B cell (primary cell): Measurements from ENCODE around the gene FUT7. TPM values are rescaled to one million over a fixed set of nuclear protein-coding genes. Genes with fewer than 3 reads are reported as not detected.

ENCODE experiments used
- ATAC-seq: fragments of 200-7000 bp; cut with Tn5 transposase; one replicate; pipeline ENCODE4 v1.10.0; 2021; ENCODE audit warnings: low read depth, mild to moderate bottlenecking, moderate number of reproducible peaks, moderate library complexity
- CTCF ChIA-PET: fragments of 350-600 bp; sonication (Branson Sonifier 250); formaldehyde crosslinking; loops from one replicate; lab custom pipeline; 2021; ENCODE audit warnings: antibody characterized with exemption, inconsistent platforms; lab: Charles Lee
- POLR2A ChIA-PET: fragments of 350-600 bp; sonication (Branson Sonifier 250); formaldehyde crosslinking; loops from one replicate; lab custom pipeline; 2021; ENCODE audit warnings: antibody characterized with exemption; lab: Charles Lee
- DNase-seq: peaks from one replicate; pipeline ENCODE4 v3.0.0; 2013
- H2AFZ ChIP-seq: 2 replicates; pipeline ENCODE4 v1.6.1; 2012; ENCODE audit warnings: mild to moderate bottlenecking, low read depth, low read length; ENCODE audit not compliant: insufficient read depth, poor library complexity, severe bottlenecking
- H3K27ac ChIP-seq, 2 donors: 1 replicate in 1 of 2; 2 replicates in 1 of 2; pipeline ENCODE4 v1.5.1; 2012 to 2013; ENCODE audit warnings: low read length in 2 of 2, mild to moderate bottlenecking in 2 of 2, moderate library complexity in 1 of 2
- H3K27me3 ChIP-seq, 4 experiments: fragments of 200-600 bp in 1 of 4; sonication (generic) in 1 of 4; replicated peaks in 1 of 4; 1 replicate in 2 of 4; 2 replicates in 2 of 4; pipeline versions ENCODE4 v1.6.1 to v1.7.0; 2013 to 2016; ENCODE audit warnings: low read length in 3 of 4, mild to moderate bottlenecking in 2 of 4, mixed read lengths in 1 of 4, moderate library complexity in 1 of 4; ENCODE audit not compliant: insufficient read depth in 4 of 4, control insufficient read depth in 3 of 4; ENCODE audit errors: control extremely low read depth in 1 of 4
- H3K36me3 ChIP-seq, 2 experiments: replicated peaks in 1 of 2; 1 replicate in 1 of 2; 2 replicates in 1 of 2; pipeline versions ENCODE4 v1.6.1 to v1.7.1; 2013; ENCODE audit warnings: low read length in 1 of 2; ENCODE audit not compliant: insufficient read depth in 2 of 2, control insufficient read depth in 1 of 2; ENCODE audit errors: control extremely low read depth in 1 of 2, extremely low read depth in 1 of 2
- H3K4me1 ChIP-seq, 2 donors: fragments of 200-600 bp in 1 of 2; sonication (generic) in 1 of 2; 1 replicate in 1 of 2; 2 replicates in 1 of 2; pipeline versions ENCODE4 v1.5.1 to v1.6.1; 2013 to 2017; ENCODE audit warnings: low read length in 2 of 2; ENCODE audit not compliant: control insufficient read depth in 2 of 2, insufficient read depth in 2 of 2
- H3K4me2 ChIP-seq: replicated peaks from 2 replicates; pipeline ENCODE3; 2012; ENCODE audit warnings: mild to moderate bottlenecking, low read depth, low read length; ENCODE audit not compliant: poor library complexity, severe bottlenecking
- H3K4me3 ChIP-seq, 5 experiments: fragments of 200-600 bp in 1 of 5; sonication (generic) in 1 of 5; 1 replicate in 3 of 5; 2 replicates in 2 of 5; pipeline versions ENCODE4 v1.5.1 to v1.7.0; 2011 to 2016; ENCODE audit warnings: low read length in 4 of 5, mild to moderate bottlenecking in 4 of 5, low read depth in 2 of 5, control low read depth in 1 of 5, moderate library complexity in 1 of 5; ENCODE audit not compliant: insufficient read depth in 1 of 5; ENCODE audit errors: control extremely low read depth in 1 of 5, extremely low read depth in 1 of 5
- H3K79me2 ChIP-seq: fragments of 200-600 bp; sonication (generic); one replicate; pipeline ENCODE4 v1.6.0; 2016; ENCODE audit warnings: low read length; ENCODE audit not compliant: control insufficient read depth, insufficient read depth
- H3K9ac ChIP-seq: fragments of 200-600 bp; sonication (generic); 2 replicates; pipeline ENCODE4 v1.6.1; 2017; ENCODE audit warnings: mild to moderate bottlenecking, low read length, moderate library complexity
- H3K9me3 ChIP-seq, 3 donors: one replicate each; pipeline versions ENCODE4 v1.6.1 to v1.7.1; 2013; ENCODE audit warnings: low read length in 2 of 3; ENCODE audit not compliant: control insufficient read depth in 2 of 3, insufficient read depth in 1 of 3; ENCODE audit errors: control extremely low read depth in 1 of 3
- H4K20me1 ChIP-seq: 2 replicates; pipeline ENCODE4 v1.6.0; 2012; ENCODE audit warnings: mild to moderate bottlenecking, low read length; ENCODE audit not compliant: insufficient read depth, control insufficient read depth, poor library complexity, severe bottlenecking
- H3K27ac Mint-ChIP-seq: one replicate; pipeline ENCODE4 v1.8.0; 2021; ENCODE audit warnings: mixed read lengths
- H3K27me3 Mint-ChIP-seq: one replicate; pipeline ENCODE4 v1.8.0; 2021; ENCODE audit warnings: mixed read lengths
- H3K4me1 Mint-ChIP-seq: one replicate; pipeline ENCODE4 v1.8.0; 2021; ENCODE audit warnings: mixed read lengths
- H3K4me3 Mint-ChIP-seq: one replicate; pipeline ENCODE4 v1.8.0; 2021; ENCODE audit warnings: mixed read lengths
- H3K9me3 Mint-ChIP-seq: one replicate; pipeline ENCODE4 v1.8.0; 2022; ENCODE audit warnings: mixed read lengths; ENCODE audit not compliant: insufficient read depth
- CTCF ChIP-seq: fragments of 200-600 bp; IDR thresholded peaks from one replicate; pipeline ENCODE4 v1.8.0; 2022; ENCODE audit warnings: antibody characterized with exemption, mild to moderate bottlenecking
- EZH2 ChIP-seq: IDR thresholded peaks from 2 replicates; pipeline ENCODE4 v1.6.1; 2012; ENCODE audit warnings: borderline replicate concordance, low read depth, mild to moderate bottlenecking, moderate library complexity, low read length; ENCODE audit not compliant: insufficient read depth, poor library complexity, severe bottlenecking
- WGBS: methylation state at CpG from one replicate; pipeline ENCODE4 v1.1.5; 2013; ENCODE audit warnings: missing lambda C conversion rate; ENCODE audit not compliant: insufficient coverage; 5-methylcytosine and 5-hydroxymethylcytosine counted together
- intact Hi-C: fragments of 100-400 bp; cut with micrococcal nuclease; formaldehyde crosslinking; loops from one replicate; pipeline ENCODE4 v1.10.0; 2022
- polyA plus RNA-seq: library from polyadenylated mRNA; depleted of rRNA; stranded (reverse); fragments of >200 nt; gene quantifications from 2 replicates; pipeline ENCODE4 v1.2.3, GENCODE V29; 2012
- total RNA-seq, 2 donors: library from RNA; stranded (reverse); fragments of 120-200 nt in 1 of 2; gene quantifications; 1 replicate in 1 of 2; 2 replicates in 1 of 2; pipeline versions ENCODE4 v1.2.3 to v1.2.4, GENCODE V29; 2013 to 2022

FUT7 gene
- total and polyA plus RNA-seq, 2 donors (not counting 1 experiment from before 2014, with no cell fraction given): 7.3 to 8.2 TPM

GRCh38 chr9:136992819-136993369 is 39.0 kb downstream of the FUT7 start:
- Histone ChIP-seq H3K9ac (peak overlapping the region; percentile 82), H3K9me3 (peaks cover 0 to 10% (median 0%) of the 10 kb centered on the region in 3 donors), H4K20me1 (peaks cover 17% of the 10 kb centered on the region), H3K27me3 (peaks cover 0 to 4% (median 0%) of the 10 kb centered on the region in 4 experiments), H3K4me2 (peak overlapping the region; percentile 99), H3K4me3 (peak overlapping the region; percentile 32 to 71 (median 66)), H2AFZ (peak overlapping the region; percentile 85), H3K27ac (peak overlapping the region; percentile 76 to 97), H3K4me1 (peaks cover 34 to 45% of the 10 kb centered on the region in 2 donors), H3K79me2 (peaks cover 10% of the 10 kb centered on the region), H3K36me3 (peaks cover 0 to 6% of the 10 kb centered on the region in 2 experiments)
- intact Hi-C loops: loop anchor here (1.0 to 5.0 kb wide), 7 partner anchors 7 to 511 kb away; partner anchors contain the start of genes ABCA2, FBXW5, PHPT1 and SEC16A
- TF ChIP-seq CTCF (no peak), EZH2 (no peak)
- H3K27me3 Mint-ChIP-seq: peaks cover 4% of the 10 kb centered on the region
- no peak for DNase-seq
- peak overlapping the region; percentile 91 for H3K4me3 Mint-ChIP-seq
- peaks cover 33% of the 10 kb centered on the region for H3K4me1 Mint-ChIP-seq
- H3K9me3 Mint-ChIP-seq: no peaks in the 10 kb centered on the region
- ChIA-PET POLR2A (interaction anchor here (0.7 to 1.7 kb wide), 8 partner anchors 8 to 248 kb away, joined by 3 to 19 read pairs (median 4); partner anchors contain the start of genes ABCA2, AJM1, FUT7 and TUBB4B), CTCF (interaction anchor here (0.7 to 2.4 kb wide), 9 partner anchors 8 to 151 kb away, joined by 3 to 20 read pairs (median 5); partner anchors contain the start of genes ABCA2, AJM1, FBXW5 and FUT7)
- WGBS: 51% methylated on average over 17 of the region's 18 CpGs
- peak overlapping the region; percentile 91 for H3K27ac Mint-ChIP-seq
- no peak for ATAC-seq
